Body of pancreas (tissue), 4 donors: ENCODE results near the gene UROD. TPM values are rescaled to one million over a fixed set of nuclear protein-coding genes. Genes with fewer than 3 reads are reported as not detected.
A peak's percentile ranks its signal among the peaks of the same experiment; 100 is the strongest.

Experiments used
- ATAC-seq: fragments of 150-250 bp; one replicate; pipeline ENCODE4 v1.9.1; 2016
- DNase-seq, 4 donors: peaks; one replicate each; pipeline ENCODE4 v3.0.0-alpha.2; 2019
- H3K27ac ChIP-seq, 4 donors: fragments of 200-600 bp; sonication (generic); 1 replicate in 3 of 4; 2 replicates in 1 of 4; pipeline versions ENCODE4 v1.5.1 to v1.6.1; 2016 to 2019; ENCODE audit warnings: mild to moderate bottlenecking in 1 of 4, mixed read lengths in 1 of 4, moderate library complexity in 1 of 4
- H3K27me3 ChIP-seq, 2 donors: fragments of 200-600 bp; sonication (generic); one replicate each; pipeline ENCODE4 v1.6.0; 2016; ENCODE audit warnings: mild to moderate bottlenecking in 1 of 2
- H3K36me3 ChIP-seq, 2 donors: fragments of 200-600 bp; sonication (generic); replicated peaks in 1 of 2; 2 replicates each; pipeline ENCODE4 v1.5.1; 2016; ENCODE audit warnings: low read depth in 2 of 2; ENCODE audit not compliant: insufficient read depth in 1 of 2
- H3K4me1 ChIP-seq: fragments of 200-600 bp; sonication (generic); one replicate; pipeline ENCODE4 v1.6.0; 2016
- H3K4me3 ChIP-seq, 2 donors: fragments of 200-600 bp; sonication (generic); 1 replicate in 1 of 2; 2 replicates in 1 of 2; pipeline ENCODE4 v1.5.1; 2016 to 2019
- H3K9me3 ChIP-seq, 3 donors: fragments of 200-600 bp; sonication (generic); 1 replicate in 2 of 3; 2 replicates in 1 of 3; pipeline ENCODE4 v1.5.1; 2016
- POLR2A ChIP-seq, 3 donors: fragments of 450-650 bp; IDR thresholded peaks; one replicate each; pipeline ENCODE4 v1.6.1; 2016; ENCODE audit warnings: antibody characterized with exemption in 3 of 3, mild to moderate bottlenecking in 2 of 3
- WGBS, 2 donors: methylation state at CpG; one replicate each; pipeline ENCODE4 v1.1.5; 2017; 5-methylcytosine and 5-hydroxymethylcytosine counted together
- intact Hi-C: fragments of 100-400 bp; cut with DNase I; formaldehyde crosslinking; loops from one replicate; pipeline ENCODE4 v1.15.1; 2023
- total RNA-seq, 2 donors: library from RNA; depleted of rRNA; stranded (reverse); fragments of >200 nt; gene quantifications; one replicate each; pipeline ENCODE4 v1.1.0, GENCODE V29; 2016
- TF ChIP-seq, protein P1 (sequence below), 7 experiments: fragments of 450-650 bp in 4 of 7; fragments of 200-600 bp in 3 of 7; sonication (generic) in 3 of 7; IDR thresholded peaks; one replicate each; pipeline ENCODE4 v1.5.1; 2016 to 2019; ENCODE audit warnings: antibody characterized with exemption in 7 of 7

UROD gene
- 10 to 100 TPM; 32.2 to 39.6 TPM for total RNA-seq

DNA sequence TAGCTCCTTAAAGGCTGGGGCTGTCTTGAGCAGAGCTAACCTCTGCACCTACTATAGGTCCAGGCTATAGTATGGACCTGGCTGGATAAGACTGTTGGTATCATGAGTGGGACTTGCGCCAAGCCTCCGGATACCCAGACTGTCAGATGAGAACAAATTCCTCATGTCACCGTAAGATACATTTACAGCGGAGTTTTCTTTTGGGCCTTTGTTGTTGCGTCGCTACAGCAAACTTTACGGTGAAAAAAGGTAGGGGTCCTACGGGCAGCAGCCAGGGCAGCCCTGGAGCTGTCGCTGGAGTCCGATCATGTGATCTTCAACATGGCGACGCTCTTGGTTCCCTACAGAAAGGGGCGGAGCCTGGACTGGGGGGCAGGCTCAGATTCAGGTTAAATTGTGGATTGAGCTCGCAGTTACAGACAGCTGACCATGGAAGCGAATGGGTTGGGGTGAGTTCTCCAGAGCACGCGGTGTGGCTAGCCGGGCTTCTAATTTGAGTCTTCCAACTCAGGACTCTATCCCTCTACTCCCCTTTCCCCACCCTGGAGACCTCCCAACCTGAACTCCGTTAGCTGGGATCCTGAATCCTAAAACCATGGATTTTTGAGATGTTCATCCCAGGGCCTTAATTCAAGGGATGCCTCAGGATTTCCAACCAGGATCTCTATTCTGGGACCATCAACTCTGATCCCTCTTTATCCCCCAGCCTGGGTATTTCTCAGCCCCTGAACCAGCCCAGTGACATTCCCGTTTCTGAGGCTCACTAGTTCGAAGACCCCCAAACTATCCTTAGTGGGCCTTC lies at the start of gene UROD:
Gene UROD, plus strand, starts transcription at position 418 of the 802 bp plus-strand sequence. Its CDS starts 12 bp downstream, at position 430.
- TF ChIP-seq, protein P1, sequence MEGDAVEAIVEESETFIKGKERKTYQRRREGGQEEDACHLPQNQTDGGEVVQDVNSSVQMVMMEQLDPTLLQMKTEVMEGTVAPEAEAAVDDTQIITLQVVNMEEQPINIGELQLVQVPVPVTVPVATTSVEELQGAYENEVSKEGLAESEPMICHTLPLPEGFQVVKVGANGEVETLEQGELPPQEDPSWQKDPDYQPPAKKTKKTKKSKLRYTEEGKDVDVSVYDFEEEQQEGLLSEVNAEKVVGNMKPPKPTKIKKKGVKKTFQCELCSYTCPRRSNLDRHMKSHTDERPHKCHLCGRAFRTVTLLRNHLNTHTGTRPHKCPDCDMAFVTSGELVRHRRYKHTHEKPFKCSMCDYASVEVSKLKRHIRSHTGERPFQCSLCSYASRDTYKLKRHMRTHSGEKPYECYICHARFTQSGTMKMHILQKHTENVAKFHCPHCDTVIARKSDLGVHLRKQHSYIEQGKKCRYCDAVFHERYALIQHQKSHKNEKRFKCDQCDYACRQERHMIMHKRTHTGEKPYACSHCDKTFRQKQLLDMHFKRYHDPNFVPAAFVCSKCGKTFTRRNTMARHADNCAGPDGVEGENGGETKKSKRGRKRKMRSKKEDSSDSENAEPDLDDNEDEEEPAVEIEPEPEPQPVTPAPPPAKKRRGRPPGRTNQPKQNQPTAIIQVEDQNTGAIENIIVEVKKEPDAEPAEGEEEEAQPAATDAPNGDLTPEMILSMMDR (IDR thresholded peaks at IDR 0.05) = peak in 2 of 7 experiments; percentile 14 to 19
- TF ChIP-seq POLR2A (IDR thresholded peaks at IDR 0.05) = peak in 2 of 3 donors; percentile 73 to 75
- Histone ChIP-seq H3K4me3 (peak within 1 kb of the TSS; percentile 99 to 100), H3K4me1 (peaks cover 43% of the 10 kb centered on the region), H3K27me3 (no peaks in the 10 kb centered on the region), H3K9me3 (no peaks in the 10 kb centered on the region), H3K27ac (peak within 1 kb of the TSS; percentile 67 to 88 (median 80)), H3K36me3 (peaks cover 5 to 14% of the 10 kb centered on the region in 2 donors)
- intact Hi-C loops = loop anchor here (10.0 kb wide), 1 partner anchor 483 kb away; the partner anchor contains the start of gene TESK2
- peak; percentile 91 to 95 (median 94) for DNase-seq
- ATAC-seq = peak; percentile 90
- 0% methylated on average over 21 of the region's 21 CpGs for WGBS, 2 donors

DNA sequence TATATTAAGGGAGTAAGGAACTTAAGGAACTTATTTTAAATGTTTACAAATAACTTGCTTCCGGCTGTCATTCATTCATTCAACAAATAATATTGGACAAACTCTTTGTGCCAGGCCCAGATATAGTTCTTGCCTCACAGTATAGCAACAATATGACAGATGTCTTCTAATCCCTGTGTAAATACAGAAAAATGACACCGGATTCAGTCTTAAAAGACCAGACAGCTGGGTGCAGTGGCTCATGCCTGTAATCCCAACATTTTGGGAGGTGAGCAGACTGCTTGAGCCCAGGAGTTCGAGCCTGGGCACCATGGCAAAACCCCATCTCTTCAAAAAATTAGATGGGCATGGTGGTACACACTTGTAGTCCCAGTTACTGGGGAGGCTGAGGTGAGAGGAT lies 49.3 kb upstream of the UROD start:
- no peaks in the 10 kb centered on the region for H3K36me3 ChIP-seq

DNA sequence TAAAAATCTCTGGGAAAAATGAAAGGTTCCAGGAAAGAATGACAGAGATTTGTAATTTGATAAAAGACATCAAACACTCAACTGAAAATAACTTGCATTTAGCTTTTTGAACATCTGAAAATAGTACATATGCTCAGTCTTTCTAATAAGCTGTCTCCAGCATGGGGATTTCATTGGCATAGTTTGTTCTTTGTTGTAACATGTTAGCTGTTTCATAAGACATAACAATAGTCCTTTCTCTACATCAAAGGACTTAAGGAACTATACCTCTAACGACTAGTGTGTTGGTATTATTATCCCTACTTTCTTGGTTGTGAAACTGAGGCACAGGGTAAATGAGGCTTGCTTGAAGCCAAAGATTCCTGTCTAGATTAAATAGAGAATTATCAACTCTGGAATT lies 47.7 kb upstream of the UROD start:
- Histone ChIP-seq H3K27ac (no peak overlapping the region), H3K4me1 (no peaks in the 10 kb centered on the region), H3K4me3 (no peak overlapping the region), H3K36me3 (no peaks in the 10 kb centered on the region), H3K27me3 (no peaks in the 10 kb centered on the region), H3K9me3 (no peaks in the 10 kb centered on the region)
- TF ChIP-seq, protein P1 (IDR thresholded peaks at IDR 0.05) = no peak
- no peak for TF ChIP-seq POLR2A (IDR thresholded peaks at IDR 0.05)
- ATAC-seq (no peak), DNase-seq (no peak)
- 63 to 64% methylated on average over 1 of the region's 1 CpG for whole genome bisulfite sequencing, 2 donors
- intact Hi-C loops = no loop called here

More for the DNA sequence above, 49.3 kb upstream of the UROD start:
- Histone ChIP-seq H3K4me3 (no peak overlapping the region), H3K27me3 (no peaks in the 10 kb centered on the region), H3K27ac (no peak overlapping the region), H3K4me1 (no peaks in the 10 kb centered on the region), H3K9me3 (no peaks in the 10 kb centered on the region)
- WGBS, 2 donors = 95 to 100% methylated on average over 3 of the region's 3 CpGs
- intact Hi-C loops = no loop called here
- TF ChIP-seq, protein P1 (IDR thresholded peaks at IDR 0.05) = no peak
- no peak for TF ChIP-seq POLR2A (IDR thresholded peaks at IDR 0.05)
- ATAC-seq = no peak
- no peak for DNase-seq

DNA sequence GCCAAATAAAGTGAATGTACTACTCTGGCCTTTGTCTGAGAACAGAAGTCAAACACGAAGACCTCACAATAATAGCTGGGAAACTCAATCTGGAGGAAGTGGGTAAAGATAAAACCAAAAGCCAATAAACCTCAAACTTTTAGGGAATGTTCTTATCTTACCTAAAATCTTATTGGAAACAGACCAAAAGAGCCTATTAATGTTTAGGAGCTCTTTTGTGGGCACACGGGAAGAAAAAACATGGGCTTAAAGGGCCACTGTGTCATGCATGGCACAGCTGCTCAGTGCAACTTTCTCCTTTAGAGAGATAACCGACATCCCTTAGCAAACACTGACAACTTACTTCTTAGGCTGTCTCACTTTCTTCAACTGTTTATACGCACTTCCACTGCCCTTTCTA lies 41.7 kb upstream of the UROD start:
- TF ChIP-seq, protein P1 (IDR thresholded peaks at IDR 0.05) = no peak
- no peak for TF ChIP-seq POLR2A (IDR thresholded peaks at IDR 0.05)
- DNase-seq (no peak), ATAC-seq (no peak)
- H3K27me3 ChIP-seq = no peaks in the 10 kb centered on the region
- no peak overlapping the region for H3K4me3 ChIP-seq
- 37 to 44% methylated on average over 4 of the region's 4 CpGs for WGBS, 2 donors
- H3K4me1 ChIP-seq = no peaks in the 10 kb centered on the region
- intact Hi-C loops = no loop called here
- peaks cover 0 to under 1% of the 10 kb centered on the region in 2 donors for H3K36me3 ChIP-seq
- H3K27ac ChIP-seq = no peak overlapping the region
- no peaks in the 10 kb centered on the region for H3K9me3 ChIP-seq
